OCI-LY3 (cell line): ENCODE measurements around the gene YAP1.

Experiments
- CTCF ChIP-seq: fragments of 200-600, 300-600 bp; sonication (generic); IDR thresholded peaks from 2 replicates; pipeline ENCODE4 v1.5.1; 2014; ENCODE audit warnings: antibody characterized with exemption, low read length, low read depth
- EZH2phosphoT487 ChIP-seq: fragments of 200-600 bp; shearing (Covaris generic); IDR thresholded peaks from 2 replicates; pipeline ENCODE4 v1.6.1; 2018; ENCODE audit warnings: antibody characterized with exemption, mixed run types, low read depth

GRCh38 chr11:102120437-102120973, 10.3 kb downstream of the YAP1 start:
- TF ChIP-seq CTCF (no peak), EZH2phosphoT487 (no peak)
